Left lobe of liver (tissue), 2 donors: ENCODE data around the gene KNCN. TPM values are rescaled to one million over a fixed set of nuclear protein-coding genes. Genes with fewer than 3 reads are reported as not detected.
A peak's percentile ranks its signal among the peaks of the same experiment; 100 is the strongest.

ENCODE experiments used
- ATAC-seq: fragments of 200-7000 bp; cut with Tn5 transposase; one replicate; pipeline ENCODE4 v1.9.1; 2020; ENCODE audit warnings: mild to moderate bottlenecking, moderate library complexity
- DNase-seq: peaks from one replicate; pipeline ENCODE4 v3.0.0-alpha.2; 2020; ENCODE audit warnings: low spot score
- total RNA-seq: library from RNA; stranded (reverse); gene quantifications from one replicate; pipeline ENCODE4 v1.2.1, GENCODE V29; 2021
- donor health status: DM: no; HTN: no; CAD: no; lungs with moderate emphysema.
- donor health status: DM: no; HTN: yes; CAD: no.

The KNCN gene
- total RNA-seq, 1 donor from 2014 or later, result not detected

DNA sequence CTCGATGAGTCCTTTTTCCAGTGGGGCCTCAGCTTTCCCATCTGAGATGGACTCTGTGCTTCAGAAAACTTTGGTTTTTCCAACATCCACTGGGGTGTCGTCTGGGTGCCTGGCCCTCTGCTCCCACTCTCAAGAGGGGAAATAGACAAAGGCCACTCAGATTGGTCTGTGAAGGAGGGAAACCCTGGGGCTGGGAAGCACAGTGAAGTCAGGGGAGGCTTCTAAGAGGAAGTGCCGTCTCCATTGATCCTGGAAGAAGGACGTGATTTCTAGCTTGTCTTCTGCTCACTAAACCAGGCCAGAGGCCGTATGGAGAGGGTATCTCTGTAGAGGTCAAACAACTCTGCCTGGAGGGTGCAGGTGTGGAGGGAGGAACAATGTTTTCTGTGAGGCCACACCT, 5.2 kb downstream of the KNCN start:
- DNase-seq (no peak), ATAC-seq (no peak)

DNA sequence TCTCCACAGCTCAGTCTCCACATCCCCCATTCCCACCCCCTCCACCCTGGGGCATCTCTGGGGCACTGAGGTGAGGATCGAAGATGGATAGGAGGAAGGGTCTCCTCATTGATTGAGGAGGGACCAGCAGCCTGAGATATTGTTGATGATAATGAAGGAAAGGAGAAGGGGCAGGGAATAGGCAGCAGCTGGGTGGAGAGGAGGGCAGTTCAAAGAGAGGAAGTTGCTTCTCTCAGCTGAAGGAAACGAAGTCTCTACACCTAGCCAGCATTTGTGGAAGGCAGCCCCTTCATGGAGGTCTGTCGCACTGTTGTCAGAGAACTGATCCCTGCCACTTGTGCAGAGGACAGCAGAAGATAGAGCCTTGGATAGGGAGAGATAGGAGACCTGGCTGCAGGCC, 5.7 kb downstream of the KNCN start:
- no peak for DNase-seq
- ATAC-seq, result no peak

DNA sequence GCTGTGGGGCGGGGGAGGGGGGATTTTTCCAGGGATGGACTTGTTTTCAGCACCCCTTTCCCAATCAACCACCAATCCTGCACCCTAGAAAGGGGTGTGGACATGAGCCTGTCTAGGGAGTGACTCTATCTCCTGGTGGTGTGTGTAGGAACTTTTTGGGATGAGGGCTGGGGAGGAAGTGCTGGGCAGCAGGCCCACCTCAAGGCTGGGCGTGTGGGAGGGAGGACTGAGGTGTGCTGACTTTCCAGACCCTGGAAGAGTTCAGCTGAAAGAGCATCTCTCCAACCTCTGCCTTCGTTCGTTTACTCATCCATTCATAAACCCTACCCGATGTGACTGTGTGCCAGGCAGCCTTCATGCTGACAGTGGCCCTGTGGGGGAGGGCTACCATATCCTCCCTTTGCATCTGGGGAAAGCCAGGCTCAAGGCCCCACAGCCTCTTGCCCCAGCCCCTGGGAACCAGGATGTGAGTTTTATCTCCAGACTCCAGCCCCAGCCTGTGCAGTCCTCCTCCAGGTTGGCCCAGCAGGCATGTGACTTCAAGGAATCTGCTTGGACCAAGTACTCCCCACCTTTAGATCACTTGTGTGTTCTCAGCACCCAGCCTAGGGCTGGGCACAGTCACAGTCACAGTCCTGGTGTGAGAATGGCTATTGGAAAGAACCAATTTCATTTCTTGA, 6.7 kb downstream of the KNCN start:
- no peak for DNase-seq

DNA sequence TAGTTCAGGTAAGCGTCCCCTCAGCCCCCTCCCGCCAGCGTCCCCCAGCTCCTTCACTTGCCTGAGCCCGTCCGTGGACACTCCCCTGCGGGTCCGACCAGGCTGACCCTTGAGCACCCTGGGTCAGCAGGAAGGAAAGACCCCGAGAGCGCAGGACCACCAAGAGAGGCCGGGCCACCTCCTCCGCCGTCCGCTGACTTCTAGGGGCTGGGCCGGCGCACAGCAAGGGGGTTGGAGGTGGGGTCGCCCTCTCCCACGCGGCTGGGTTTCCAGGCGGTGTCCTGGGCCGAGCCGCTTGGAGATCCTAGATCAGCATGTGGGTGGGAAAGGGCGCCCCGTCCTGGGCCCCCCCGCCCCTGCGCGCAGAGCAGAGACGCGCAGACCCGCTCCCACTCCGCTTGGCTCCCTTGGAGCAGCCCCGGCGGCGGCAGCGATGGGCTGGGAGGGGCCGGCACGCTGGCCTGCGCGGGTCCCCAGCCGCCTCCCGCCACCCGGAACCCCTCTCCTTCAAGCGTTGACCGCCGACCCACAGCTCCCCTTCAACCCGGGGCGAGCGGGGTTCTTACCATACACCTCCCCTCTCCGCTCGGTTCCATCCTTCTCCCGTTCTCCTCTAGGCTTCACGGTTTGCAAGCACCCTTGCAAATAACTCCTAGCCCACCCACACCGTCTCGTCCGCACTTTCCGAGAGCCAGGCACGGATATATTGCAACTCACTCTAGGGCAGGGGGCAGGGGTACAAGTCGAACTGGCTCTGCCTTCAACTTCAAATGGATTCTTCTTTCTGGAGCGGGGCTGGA, 7.5 kb downstream of the KNCN start:
- ATAC-seq (no peak), DNase-seq (no peak)

More for the DNA sequence above, 6.7 kb downstream of the KNCN start:
- ATAC-seq, result no peak

DNA sequence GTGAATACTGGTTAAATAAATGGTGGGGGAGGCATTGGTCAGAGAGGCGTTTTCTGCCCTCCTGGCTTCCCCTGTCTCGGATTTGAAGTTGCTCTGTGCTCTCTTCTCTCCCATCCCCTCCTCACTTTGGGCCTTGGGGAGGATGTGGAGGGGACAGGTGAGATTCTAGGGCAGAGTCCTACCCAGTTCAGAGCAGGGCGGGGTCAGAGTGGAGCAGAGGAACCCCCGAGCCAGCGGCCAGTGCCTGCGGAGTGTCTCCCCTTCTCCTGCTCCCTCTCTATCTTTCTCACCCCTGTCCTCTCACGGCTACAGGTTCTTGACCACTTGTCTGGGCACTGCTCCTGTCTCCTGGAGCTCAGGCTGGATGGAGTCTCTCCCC, 8.1 kb downstream of the KNCN start:
- DNase-seq (no peak), ATAC-seq (no peak)

DNA sequence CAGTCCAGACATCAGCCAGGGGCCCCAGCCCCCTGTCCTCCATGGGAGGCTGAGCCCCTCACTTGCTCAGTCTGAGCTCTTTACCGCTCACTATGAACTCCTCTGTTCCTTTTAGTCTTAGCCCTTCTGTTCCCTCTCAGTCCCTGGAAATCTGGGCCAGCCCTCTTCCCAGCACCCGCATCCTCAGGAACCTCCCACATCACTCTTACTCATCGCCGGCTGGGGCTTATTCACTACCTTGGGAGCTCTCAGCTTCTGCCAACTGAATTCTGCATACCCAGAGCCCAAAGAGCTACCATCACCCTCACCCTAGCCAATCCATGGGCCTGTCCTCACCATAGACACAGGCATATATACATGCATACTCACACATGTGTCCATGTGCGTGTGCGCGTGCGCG, 11.5 kb downstream of the KNCN start:
- DNase-seq, result no peak
- no peak for ATAC-seq

DNA sequence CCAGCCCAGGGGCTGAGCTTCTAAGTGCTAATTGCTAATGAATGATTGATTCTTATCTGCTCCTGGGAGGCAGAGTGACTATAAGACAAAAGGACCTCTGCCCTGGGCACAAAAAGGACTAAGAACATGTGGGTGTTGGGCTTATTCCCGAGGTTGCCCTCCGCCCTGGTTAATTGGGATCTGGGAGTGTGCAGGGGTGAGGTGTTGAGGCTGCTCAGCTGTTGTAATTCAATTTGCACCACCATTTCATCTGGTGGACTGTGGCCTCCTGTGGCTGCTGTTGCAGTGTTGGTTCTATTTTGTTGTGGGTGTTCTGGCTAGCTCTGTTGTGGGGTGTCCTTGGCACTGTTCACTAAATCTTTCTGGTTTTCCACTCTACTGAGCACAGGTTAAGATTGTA, 13.3 kb downstream of the KNCN start:
- ATAC-seq (no peak), DNase-seq (no peak)

DNA sequence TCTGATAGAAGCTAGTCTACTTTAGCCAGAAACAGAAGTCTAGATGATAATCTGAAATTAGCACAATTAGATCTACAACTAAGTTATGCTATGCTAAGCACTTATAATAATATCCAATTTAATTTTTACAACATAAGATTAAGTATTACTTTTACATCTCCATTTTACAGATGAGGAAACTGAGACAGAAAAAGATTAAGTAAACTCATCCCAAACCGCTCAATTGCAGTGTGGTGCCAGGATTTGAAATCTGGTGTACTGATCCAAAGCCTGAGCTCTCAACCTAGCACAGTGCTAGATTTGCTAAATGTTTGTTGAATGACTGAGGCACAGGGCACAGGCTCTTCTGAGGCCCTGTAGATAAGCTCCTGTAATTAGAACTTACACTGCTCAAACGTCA, 13.8 kb downstream of the KNCN start:
- no peak for DNase-seq
- no peak for ATAC-seq

DNA sequence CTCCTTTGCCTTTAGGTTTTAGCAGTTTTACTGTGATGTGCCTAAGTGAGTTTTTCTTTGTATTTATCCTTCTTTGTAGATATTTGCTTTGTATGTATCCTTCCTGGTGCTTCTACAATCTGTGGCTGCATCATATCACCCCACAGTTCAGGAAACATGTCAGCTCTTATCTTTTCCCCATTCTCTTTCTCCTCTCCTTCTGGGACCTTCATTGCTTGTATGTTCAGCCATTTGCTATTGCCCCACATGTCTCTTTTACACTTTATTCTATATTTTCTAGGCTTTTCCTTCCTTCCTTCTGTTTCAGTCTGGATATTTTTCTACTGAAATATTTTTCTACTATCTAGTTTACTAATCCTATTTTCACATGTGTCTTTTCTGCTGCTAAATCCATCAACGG, 14.9 kb downstream of the KNCN start:
- ATAC-seq (no peak), DNase-seq (no peak)

DNA sequence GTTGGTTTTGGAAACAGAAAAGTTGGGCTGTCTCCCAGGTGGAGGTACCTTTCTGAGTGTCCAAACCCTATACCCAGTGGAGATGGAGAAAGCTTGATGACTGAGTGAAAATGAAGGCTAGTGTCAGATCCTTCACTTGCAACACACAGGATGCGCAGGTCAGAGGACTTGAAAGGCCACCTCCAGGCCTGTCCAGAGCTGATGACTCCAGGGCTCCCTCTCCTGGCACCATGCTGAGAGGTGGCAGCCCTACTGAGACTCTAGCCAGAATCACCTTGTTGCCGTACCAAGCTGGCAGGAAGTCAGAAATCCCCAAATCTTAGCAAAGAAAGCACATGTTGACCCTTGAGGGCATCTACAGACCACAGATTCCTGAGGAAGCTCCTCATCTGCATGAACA, 16.4 kb downstream of the KNCN start:
- DNase-seq, result peak; percentile 69
- peak; percentile 87 for ATAC-seq

DNA sequence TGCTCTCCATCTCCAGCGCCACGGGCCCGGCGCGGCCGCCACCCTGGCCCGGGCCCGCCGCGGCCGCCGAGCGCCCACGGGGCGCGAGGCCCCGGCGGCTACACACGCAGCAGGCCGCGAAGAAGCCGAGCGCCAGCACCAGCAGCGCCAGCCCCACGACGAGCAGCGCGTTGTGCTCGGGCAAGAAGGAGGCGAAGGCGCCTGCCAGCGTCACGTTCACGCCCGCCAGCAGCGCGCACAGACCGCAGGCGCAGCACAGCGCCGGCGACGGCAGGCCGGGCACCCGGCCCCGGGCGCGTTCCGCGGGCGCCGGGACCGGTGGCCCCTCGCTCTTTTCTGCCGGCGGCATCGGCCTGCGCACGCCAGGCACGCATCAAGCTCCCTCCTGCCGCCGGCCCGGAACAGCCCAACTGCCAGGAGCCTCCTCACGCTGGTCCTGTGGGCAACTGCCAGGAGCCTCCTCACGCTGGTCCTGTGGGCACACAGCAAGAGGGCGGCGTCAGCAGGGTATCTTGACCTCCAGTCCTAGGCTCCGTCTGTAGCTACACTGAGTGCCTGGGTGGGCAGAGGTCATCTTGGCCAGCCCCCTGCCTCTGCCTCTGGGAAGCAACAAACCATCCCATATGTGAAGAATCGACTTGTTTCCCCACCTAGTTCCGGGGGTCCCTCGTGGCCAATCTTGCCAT, 18.1 kb downstream of the KNCN start:
- DNase-seq, result no peak
- ATAC-seq, result peak; percentile 52

DNA sequence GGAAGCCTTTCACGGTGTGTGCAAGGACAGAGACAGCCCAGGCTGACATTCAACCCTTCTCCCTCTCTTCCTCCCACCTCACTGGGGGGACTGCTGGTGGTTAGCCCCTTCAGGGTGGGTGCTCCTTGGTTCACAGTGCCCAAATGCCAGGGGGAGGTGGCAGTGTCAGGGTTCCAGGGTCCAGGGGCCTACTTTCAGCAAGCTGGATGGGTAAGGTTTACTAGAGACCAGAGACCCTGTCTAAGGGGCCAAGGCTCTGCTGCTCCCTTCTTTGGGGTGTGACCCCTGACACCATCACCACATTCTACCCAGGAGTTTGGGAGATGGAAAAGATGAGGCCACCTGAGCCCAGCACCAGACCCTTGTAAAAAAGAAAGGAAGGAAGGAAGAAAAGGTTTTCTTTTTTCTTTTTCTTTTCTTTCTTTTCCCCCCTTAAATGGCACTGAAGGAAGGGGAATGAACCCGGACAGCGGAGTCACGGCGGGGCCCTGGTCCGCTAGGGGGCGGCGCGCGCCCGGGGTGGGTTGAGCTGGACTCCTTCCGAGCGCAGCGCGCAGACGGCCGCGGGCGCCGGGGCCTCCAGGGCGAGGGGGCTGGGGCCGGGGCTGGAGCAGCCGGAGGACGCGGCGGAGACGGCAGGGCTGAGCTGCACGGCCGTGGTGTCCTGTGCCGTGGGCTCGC, 18.8 kb downstream of the KNCN start:
- ATAC-seq, result peak; percentile 61
- no peak for DNase-seq

DNA sequence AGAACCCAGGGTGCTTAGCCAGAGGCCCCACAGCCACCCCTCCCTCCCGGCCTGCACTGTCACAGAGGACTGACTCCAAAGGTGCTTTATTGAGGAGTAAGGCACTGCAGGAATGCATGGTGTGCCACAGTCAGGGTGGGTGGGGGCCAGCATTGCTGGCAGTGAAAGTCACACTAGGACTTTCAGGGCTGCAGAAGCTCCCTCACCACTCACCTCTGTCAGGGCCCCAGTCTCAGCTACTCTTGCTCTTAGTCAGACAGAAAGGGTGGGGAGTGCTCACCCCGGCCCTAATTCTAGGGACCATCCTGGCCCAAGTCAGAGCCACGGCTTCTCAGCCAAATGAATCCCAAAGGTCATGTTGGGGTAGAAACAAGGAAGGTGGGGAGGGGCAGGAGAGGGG, 19.4 kb downstream of the KNCN start:
- no peak for DNase-seq
- no peak for ATAC-seq

DNA sequence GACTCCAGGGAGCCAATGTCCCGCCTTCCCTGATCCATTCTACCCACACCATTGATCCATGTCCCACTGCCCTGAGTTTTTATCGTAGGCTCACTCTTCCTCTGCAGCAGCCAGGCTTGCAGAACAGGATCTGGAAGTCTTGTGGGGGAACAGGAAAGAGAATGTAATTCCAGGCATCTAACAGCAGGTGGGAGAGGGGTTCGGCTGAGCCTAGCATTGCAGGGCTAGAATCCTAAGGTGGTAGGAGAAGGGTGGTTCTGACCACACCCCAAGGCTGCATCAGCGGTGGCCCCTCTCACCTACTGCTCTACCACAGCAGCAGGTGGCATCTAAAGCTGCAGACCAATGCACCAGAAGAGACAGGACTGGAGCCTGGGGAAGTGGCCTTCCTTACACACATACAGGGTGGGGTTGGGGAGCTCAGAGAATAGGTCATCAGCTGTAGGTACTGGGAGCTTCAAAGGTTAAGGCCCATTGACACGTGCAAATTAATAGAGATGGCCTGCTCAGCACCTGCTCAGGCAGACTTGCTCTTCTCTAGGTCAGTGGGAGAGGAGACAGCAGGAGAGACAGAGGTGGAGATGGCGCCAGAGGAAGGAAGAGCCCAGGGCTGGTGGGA, 20.5 kb downstream of the KNCN start:
- DNase-seq (no peak), ATAC-seq (no peak)

DNA sequence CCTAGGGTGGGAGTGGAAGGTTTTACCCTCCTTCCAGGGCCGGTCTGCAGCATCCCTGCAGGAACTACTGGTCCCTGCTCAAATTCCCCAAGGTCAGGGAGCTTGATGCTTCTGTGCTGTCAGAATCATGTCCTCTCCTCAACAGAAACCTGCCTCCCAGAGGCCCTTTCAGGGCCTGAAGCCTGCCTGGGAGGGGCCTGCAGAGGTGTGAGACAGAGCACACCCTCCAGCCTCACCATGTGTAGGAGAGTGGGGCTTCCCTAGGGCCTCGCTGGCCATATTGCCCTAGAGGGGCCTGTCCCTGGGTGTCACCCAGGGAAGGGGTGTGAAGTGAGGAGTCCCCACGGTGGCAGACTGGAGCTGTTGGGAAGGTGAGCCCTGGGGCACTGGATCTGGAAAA, 21.1 kb downstream of the KNCN start:
- no peak for ATAC-seq
- no peak for DNase-seq

DNA sequence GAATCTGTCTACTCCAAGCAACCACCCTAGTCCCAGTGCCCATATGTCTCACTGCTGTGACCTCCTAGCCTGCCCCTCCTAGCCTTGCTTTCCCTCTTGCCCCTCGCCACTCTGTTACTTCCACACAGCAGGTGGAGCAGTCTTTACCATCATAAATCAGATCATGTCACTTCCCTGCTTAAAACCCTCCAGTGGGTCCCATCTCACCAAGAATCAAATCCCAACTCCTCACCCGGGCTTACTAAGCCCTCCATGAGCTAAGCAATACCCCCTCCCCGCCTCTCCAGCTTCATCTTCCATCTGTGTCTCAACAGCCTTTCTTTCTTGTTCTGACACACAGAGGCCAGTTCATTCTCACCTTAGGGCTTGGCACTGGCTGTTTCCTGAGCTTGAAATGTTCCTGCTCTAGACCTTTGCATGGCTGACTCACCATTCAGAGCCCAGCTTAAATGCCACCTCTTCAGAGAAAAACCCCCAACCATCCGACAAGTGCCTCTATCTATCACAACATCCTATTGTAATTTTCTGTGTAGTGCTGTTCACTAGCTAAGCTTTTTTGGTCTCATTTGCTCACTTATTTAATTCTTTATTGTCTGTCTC, 22.3 kb downstream of the KNCN start:
- ATAC-seq, result no peak
- no peak for DNase-seq

DNA sequence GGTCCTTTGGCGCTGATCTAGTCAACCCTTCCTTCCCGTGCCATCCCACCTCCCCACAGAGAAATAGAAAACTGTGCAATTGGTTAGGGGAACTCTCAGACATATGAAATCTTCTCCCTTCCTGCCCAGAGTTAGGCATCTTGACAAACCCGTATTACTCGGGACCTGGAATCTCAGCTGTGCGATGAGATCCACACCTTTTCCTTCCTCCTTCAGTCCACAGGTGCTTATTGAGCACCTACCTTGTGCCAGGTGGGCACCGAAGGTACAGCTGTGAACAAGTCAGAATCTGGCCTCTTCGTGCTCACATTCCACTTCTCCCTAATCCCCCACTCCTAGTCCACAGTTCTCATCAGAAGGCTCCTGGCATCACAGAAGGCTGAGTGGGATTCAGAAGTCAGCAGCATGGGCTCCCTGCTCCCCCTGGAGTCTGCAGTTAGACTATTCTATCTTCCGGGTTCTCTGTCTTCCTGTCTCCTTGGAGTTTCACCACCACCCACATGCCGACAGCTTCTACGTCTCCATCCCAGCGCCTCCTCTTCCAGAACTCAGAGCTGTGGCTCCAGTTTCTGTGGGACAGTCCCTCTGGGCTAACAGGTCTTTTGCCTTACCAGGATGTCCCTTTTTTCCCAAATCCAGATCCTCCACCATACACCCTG, 23.0 kb downstream of the KNCN start:
- DNase-seq (no peak), ATAC-seq (no peak)

DNA sequence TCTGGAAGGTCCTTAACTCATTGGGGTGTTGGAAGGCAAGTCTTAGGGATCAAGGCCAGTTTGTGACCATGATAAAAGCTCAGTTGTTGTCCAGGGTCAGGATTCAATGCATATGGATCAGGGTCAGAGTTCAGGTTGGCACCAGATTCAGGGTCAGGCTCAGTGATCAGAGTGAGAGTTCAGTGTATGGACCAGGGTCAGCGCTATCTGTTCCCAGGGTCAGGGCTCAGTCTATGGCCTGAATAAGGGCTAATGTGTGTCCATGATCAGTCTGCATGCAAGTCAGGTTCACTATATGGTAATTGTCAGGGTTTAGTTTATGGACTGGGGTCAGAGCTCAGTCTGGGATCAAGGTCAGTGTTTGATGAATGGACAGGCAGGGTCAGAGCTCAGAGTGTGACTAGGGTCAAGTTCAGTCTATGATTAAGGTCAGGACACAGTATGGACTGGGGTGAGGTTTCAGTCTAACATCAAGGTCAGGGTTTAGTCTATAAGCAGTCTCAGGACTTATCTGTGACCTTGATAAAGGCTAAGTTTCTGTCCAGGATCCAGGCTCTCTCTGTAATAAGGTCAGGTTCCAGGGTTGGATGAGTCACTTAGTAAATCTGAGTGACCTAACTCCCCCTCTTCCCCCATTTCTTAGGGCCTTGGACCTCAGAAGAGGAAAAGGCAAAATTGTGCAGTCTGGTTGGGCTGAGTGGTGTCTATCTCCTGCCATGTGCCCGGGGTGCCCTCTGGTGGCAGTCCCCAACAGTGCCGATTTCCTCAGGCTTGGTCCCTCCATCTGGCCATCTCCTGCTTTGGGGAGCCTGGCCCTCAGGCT, 23.8 kb downstream of the KNCN start:
- DNase-seq, result peak; percentile 81
- ATAC-seq, result peak; percentile 93

DNA sequence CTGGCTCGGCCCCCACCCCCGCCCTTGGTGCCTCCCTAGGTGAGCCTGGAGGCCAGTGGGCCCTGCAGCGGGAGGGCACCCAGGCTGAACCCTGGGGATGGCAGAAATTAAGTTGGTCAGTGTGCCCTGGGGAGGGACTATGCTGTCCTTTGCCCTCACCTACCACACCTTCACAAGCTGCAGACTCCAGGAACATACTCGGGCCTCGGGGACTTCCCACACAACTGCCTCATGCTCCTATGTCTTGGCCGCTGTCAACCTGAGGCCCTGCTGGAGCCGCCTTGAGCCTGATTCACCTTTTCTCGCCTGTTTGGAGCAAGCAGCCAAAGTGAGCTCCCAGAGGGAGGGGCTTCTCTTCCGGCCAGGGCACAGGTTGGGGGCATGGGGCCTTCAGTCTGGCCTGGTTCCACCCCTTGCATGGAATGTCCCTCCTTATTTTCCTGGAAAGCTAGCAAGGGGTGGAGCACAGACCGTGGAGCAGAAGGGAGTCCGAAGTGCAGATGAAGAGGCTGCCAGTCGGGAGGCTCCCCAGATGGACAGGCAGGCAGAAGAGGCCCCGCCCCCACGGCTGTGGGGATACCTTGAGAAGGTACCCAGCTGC, 24.7 kb downstream of the KNCN start:
- ATAC-seq (no peak), DNase-seq (no peak)
